GM19372 (cell line): ENCODE data around the gene ORAI2.

Source experiments
- ATAC-seq: cut with Tn5 transposase; IDR thresholded peaks from one replicate; pipeline ENCODE4 v1.9.1; 2021; ENCODE audit warnings: mild to moderate bottlenecking, low read depth, moderate library complexity; ENCODE audit not compliant: unreplicated experiment

ORAI2 gene

GRCh38 chr7:102413611-102414010 lies 19.8 kb upstream of the ORAI2 start:
- ATAC-seq = no peak

GRCh38 chr7:102415685-102416225 lies 17.6 kb upstream of the ORAI2 start:
- ATAC-seq = no peak

- ATAC-seq = no peak
Measured at GRCh38 chr7:102416406-102416805, 17.0 kb upstream of the ORAI2 start.

GRCh38 chr7:102417105-102417504 lies 16.3 kb upstream of the ORAI2 start:
- no peak for ATAC-seq

- ATAC-seq = no peak
Measured at GRCh38 chr7:102418592-102418991, 14.8 kb upstream of the ORAI2 start.

GRCh38 chr7:102421706-102422240 lies 11.6 kb upstream of the ORAI2 start:
- ATAC-seq = no peak

GRCh38 chr7:102424129-102424551 lies 9.2 kb upstream of the ORAI2 start:
- ATAC-seq = no peak

- ATAC-seq = no peak
Measured at GRCh38 chr7:102424787-102425218, 8.6 kb upstream of the ORAI2 start.

GRCh38 chr7:102425639-102426267 lies 7.6 kb upstream of the ORAI2 start:
- ATAC-seq = peak; percentile 54

GRCh38 chr7:102426268-102427018 lies 6.9 kb upstream of the ORAI2 start:
- ATAC-seq = peak; percentile 53

- no peak for ATAC-seq
Measured at GRCh38 chr7:102427019-102427405, 6.4 kb upstream of the ORAI2 start.

GRCh38 chr7:102429141-102429899 lies 4.1 kb upstream of the ORAI2 start:
- no peak for ATAC-seq

- ATAC-seq = no peak
Measured at GRCh38 chr7:102431617-102432298, 1.6 kb upstream of the ORAI2 start.

GRCh38 chr7:102432442-102433218 lies 745 bp upstream of the ORAI2 start:
- ATAC-seq = peak; percentile 21

- ATAC-seq = peak; percentile 18
Measured at GRCh38 chr7:102434039-102434486, 688 bp downstream of the ORAI2 start.

- ATAC-seq = no peak
Measured at GRCh38 chr7:102436118-102436517, 2.7 kb downstream of the ORAI2 start.

GRCh38 chr7:102439963-102440795 lies 6.8 kb downstream of the ORAI2 start:
- no peak for ATAC-seq

- ATAC-seq = peak; percentile 32
Measured at GRCh38 chr7:102444961-102445673, 11.7 kb downstream of the ORAI2 start.
